GM03348 (cell line): ENCODE results near the gene GTPBP2.
"Not testable (repeated sequence)": the region's sequence is repeated elsewhere in the genome, so short reads cannot be mapped to it uniquely, and the experiment has no call there.

ENCODE experiments used
- DNase-seq: peaks from one replicate; pipeline ENCODE4 v3.0.0; 2012; ENCODE audit warnings: low spot score

GTPBP2 gene

DNA sequence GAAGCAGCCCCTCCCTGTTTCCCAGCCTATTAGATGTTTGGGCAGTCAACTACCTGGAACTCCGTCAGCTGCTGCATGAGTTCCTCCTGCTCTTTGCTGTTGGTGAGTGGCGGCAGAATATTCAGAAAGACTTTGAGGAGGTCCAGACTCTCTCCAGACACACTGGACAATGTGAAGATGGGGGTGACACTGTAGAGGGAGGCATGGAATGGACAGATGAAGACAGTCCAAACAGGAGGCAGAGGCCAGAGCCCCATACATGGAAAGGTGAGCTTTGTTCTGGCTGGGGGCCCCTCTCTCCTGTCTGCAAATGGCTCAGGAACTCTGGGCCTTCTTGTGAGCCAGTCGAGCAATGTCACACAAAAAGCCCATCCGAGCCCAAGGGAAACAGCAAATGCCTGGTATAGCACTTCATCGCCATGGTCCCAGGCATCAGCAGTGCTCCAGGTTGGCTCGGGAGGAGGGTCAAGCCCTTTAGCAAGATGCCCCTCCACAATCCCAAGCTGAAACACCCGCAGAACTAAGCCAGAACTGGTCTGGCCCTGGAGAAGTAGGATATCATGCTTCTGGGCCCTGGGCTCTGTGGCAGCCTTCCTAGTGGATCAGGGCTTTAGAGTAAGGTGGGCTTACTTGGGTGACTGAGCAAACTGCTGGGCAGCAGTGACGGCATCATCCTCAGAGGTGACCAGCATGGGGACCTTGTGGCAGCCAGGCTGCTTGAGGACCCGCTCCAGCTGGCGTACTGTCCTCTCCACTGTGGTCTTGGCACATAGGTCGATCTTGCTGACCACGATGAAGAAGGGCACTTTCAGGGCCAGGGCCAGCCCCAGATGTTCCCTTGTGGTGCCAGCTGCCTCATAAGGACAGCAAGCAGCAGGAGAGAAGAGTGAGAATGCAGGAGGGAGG is 4.9 kb downstream of the GTPBP2 start:
- DNase-seq: no peak

DNA sequence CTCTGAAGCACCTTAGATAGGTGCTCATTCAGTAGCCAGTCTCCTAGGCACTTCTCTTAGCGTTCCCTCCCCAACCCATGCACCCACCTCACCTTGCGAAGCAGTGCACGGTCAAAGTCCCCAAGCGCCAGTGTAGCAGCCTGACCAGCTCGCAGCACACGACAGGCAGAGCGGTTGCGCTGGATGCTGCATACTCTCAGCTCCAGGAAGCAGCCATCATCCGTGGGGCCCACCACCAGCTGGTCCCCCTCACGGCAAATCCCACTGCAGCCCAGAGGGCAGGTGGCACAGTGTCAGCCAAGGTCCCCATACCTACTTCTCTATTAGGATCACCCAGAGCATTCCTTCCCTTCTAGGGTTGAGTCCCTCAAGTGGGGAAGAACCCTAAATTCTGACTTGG is 6.5 kb downstream of the GTPBP2 start:
- DNase-seq: no peak

DNA sequence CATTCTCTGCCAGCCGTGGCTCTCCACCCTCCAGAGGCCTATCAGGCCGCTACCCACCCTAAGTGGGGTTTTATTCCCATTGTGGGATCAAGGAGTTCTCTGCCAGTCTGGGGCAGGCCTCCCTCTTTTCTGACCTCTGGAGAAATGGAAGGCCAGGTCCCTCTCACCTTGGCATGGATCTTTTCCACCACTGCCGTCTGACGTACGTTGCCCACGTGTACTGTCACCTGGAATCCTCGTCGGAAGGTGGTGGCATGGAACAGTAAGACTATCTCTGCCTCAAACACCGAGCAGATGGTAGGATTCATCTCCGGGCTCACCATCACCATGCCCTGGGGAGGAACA is 7.3 kb downstream of the GTPBP2 start:
- no peak for DNase-seq

DNA sequence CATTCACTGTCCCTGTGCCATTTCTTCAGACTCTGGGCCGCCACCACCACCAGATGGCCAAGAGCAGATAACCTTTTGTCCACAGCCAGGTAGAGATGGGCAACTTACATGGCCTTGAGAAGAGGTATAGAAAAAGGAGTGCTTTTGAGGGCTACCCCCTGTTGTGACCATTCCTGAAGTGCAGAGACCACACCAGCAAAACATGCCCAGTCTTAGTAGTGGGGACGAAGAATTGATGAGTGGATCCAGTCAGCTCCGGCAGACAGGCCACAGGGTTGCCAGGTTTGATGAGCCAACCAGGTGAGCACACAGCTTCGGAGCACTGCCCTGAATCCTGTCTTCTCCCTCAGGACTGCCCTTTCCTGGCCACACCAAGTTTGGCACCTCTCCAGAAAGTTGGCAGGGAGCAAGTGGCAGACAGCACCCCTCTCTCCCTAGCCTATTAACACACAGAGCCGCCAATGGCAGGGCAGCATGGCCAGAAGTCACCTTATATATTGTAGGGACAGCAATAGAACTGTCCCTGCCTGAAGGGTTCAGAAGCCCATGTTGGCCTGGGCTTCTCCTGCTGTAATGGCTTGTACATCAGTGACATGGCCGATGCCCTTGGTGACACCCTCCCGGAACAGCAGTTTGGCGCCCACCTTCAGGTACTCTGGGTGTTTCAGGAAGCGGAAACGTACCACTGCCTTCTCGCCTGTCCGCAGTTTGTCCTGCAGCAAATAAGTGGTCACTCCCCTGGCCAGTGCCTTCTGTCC is 7.8 kb downstream of the GTPBP2 start:
- no peak for DNase-seq

DNA sequence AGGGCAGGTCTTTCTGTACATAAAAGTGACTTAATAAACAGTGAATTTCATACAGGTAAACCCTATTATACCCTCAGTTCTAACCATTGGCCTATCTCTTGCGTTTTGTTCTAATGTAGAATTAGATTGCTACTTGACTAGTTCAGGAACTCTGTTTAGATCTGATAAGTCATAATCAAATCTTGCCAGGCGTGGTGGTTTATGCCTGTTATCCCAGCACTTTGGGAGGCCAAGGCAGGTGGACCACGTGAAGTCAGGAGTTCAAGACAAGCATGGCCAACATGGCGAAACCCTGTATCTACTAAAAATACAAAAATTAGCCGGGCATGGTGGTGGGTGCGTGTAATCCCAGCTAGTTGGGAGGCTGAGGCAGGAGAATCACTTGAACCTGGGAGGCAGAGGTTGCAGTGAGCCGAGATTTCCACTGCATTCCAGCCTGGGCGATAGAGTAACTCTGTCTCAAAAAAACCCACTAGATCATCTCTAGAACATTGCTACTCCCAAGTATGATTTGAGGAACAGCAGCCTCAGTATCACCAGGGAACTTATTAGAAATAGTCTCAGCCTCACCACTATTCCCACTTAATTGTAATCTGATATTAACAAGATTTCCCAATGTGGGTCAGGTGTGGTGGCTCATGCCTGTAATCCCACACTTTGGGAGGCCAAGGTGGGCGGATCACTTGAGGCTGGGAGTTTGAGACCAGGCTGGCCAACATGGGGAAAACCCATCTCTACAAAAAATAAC is 12.2 kb downstream of the GTPBP2 start:
- no peak for DNase-seq

DNA sequence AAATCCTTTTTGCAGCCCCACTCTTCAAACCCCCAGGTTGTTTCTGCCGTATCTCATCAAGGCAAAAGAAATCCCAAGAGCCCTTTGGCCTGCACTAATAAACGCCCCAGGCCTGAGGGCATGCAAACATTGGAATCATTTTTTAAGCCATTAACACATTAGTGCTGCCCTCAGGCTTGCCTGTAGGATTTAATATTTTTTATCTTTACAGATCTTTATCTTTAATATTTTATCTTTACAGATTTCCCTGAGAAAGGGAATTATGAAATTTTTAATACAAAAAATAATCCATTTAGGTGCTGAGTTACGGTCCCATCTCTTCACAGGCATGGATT is 14.7 kb downstream of the GTPBP2 start:
- no peak for DNase-seq

DNA sequence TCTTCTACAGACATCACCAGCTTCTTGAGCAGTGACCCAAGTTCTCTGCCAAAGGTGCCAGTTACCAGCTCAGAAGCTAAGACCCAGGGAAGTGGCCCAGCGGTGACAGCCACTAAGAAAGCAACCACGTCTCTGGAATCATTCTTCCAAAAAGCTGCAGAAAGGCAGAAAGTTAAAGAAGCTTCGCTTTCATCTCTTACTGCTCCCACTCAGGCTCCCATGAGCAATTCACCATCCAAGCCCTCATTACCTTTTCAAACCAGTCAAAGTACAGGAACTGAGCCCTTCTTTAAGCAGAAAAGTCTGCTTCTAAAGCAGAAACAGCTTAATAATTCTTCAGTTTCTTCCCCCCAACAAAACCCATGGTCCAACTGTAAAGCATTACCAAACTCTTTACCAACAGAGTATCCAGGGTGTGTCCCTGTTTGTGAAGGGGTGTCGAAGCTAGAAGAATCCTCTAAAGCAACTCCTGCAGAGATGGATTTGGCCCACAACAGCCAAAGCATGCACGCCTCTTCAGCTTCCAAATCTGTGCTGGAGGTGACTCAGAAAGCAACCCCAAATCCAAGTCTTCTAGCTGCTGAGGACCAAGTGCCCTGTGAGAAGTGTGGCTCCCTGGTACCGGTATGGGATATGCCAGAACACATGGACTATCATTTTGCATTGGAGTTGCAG is 15.2 kb downstream of the GTPBP2 start:
- no peak for DNase-seq

DNA sequence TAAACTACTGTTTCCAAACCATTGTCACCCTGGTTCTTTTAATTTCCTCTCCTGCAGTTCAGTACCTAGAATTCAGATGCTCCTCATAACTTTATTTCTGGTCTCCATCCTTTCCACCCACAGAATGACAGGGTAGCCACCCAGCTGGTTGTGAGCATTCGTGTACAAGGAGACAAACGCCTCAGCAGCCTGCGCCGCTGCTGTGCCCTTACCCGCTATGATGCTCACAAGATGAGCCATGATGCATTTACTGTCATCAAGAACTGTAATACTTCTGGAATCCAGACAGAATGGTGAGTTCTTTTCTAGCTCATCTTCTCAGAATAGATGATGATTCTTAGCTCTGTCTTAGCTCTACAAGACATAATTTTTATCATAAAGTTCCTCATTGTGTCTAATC is 18.6 kb downstream of the GTPBP2 start:
- DNase-seq: no peak

DNA sequence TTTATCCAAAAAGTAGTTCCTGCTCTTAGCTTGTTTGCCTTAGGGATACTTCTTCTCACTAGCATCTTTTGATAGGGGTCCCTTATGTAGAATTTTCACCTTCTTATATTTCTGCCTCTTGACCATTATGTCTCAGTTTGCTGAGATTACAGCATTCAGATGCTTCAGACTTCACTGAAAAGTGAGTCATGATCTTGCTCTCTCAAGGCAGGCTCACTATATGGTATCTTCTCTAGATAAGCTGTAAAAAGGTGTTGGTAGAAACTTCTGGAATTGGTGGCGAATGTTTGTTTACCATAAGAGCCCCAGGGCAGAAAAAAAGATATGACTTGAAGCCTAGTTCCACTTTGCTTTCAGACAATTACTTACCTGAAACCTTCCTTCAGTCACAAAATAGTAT is 19.7 kb downstream of the GTPBP2 start:
- DNase-seq: no peak

DNA sequence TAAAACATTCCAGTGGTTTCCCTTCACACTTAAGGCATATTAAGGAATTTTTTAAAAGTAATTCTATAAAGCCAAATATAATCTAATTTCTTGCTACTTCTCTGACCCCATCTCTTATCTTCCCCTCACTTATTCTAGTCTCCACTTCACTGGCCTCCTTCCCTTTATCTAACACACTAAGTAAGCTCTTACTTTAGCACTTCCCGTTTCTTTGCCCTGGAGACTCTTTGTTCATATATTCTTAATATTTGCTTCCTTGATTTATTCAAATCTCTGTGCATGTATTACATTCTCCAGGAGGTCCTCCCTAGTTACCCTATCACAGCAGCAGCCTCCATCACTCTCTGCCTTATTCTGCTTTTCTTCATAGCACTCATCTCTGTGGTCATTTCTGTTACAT is 20.3 kb downstream of the GTPBP2 start:
- no peak for DNase-seq

DNA sequence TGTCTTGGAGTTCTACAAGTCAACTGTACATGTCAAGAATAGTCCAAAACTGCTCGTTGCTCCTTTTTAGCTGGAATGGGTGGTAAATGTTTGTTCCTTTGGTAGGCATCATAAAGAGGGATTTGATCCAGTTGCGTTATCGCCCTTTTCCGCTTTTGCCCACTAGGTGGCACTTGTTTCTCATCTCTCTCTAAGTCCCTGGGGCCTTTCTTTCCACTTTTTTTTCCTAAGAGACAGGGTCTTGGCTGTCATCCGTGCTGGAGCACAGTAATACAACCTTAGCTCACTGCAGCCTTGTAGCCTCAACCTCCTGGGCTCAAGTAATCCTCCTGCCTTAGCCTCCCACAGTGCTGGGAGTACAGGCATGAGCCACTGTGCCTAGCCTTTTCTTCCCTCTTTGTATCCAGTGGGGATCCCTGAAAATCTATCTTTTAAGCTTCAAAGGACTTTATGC is 20.7 kb downstream of the GTPBP2 start:
- DNase-seq: peak; percentile 79

DNA sequence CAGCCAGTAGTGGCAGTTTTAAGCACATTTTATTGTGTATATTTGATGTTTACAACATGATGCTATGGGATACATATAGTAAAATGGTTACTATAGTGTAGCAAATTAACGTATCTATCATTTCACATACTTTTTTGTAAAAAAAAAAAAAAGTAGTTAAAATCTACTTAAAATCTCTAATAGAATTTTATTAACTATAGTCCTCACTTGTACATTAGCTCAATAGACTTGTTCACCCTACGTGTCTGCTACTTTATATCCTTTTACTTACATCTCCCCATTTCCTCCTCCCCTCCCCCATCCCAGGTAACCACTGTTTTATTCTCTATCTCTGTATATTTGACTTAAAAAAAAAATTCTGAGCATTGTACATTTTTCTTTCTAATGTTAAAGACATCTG is 23.0 kb downstream of the GTPBP2 start:
- DNase-seq: no peak

DNA sequence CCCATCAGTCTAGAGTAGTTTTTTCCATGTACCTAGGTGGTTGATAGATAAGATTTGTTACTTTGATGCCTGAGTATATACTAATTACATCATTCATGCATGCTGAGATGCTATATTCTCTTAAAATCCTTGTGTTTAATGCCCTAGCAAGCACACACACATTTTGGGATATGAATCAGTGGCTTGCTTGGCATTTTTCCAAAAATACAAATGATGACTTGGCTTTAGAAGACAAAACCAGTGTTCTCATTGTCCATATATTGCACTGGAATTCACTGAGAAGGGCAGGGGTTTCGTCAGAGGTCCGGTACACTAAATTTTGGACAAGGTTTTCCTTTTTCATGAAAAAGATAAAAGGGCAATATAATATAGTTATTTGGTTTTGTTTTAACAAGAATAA is 24.9 kb downstream of the GTPBP2 start:
- DNase-seq: peak; percentile 28

DNA sequence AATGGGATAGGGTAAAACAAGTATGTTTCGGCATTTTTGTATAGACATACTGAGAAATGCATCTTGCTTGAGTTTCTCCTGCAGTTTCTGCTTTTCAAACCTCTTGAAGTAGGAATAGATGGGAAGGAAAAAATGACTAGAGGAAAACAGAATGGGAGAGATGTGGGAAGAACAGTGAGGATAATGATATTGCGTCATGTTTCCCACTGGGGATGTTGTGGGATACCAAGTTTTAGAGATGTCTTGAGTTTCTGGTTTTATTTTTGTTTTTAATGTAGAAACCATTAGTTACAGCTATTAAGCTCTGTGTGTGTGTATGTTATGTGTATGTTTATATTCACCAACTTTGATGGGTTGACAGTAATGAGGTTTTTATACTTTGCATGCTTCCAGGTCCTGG is 28.5 kb downstream of the GTPBP2 start:
- no peak for DNase-seq

DNA sequence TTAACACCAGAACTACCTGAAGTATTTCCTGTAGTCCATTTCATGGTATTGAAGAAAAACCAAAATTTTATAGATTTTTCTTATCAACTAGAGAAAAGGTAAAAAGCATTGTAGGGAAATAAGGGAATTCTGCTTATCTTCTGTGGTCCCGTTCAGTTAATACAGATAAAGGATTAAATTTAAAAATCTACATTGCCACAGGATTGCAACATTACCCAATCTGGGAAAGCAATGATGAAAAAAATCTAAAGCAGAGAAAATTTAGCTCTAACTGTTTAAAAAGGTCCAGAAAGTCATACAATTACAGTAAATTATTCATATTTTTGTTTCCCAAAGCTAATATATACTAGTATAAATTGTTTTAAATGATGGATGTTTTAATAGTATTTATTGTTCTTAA is 35.1 kb downstream of the GTPBP2 start:
- DNase-seq: no peak

DNA sequence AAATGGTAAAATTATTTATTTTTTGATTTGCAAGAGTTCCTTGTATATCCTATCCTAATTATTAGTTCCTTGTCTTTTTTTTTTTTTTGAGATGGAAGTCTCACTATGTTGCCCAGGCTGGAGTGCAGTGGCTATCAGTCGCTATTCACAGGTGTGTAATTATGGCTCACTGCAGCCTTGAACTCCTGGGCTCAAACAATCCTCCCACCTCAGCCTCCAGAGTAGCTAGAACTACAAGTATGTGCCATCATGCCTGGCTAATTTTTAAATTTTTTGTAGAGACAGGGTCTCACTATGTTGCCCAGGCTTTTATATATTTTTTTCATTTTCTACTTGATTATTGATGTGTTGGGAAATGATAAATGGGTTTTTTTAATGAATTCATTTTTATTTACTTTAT is 39.5 kb downstream of the GTPBP2 start:
- not testable (repeated sequence) for DNase-seq

DNA sequence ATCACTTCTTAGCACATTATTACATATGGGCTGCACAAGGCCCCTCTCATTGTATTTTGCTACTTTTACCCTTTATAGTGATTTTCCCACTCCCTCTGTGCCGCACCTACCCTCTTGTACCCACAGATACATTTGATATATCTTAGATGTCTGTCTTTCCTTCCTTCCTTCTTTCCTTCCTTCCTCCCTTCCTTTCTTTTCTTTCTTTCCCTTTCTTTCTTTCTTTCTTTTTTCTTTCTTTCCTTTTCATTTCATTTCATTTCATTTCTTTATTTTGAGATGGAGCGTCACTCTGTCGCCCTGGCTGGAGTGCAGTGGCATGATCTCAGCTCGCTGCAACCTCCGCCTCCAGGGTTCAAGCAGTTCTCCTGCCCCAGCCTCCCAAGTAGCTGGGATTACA is 40.9 kb downstream of the GTPBP2 start:
- no peak for DNase-seq

DNA sequence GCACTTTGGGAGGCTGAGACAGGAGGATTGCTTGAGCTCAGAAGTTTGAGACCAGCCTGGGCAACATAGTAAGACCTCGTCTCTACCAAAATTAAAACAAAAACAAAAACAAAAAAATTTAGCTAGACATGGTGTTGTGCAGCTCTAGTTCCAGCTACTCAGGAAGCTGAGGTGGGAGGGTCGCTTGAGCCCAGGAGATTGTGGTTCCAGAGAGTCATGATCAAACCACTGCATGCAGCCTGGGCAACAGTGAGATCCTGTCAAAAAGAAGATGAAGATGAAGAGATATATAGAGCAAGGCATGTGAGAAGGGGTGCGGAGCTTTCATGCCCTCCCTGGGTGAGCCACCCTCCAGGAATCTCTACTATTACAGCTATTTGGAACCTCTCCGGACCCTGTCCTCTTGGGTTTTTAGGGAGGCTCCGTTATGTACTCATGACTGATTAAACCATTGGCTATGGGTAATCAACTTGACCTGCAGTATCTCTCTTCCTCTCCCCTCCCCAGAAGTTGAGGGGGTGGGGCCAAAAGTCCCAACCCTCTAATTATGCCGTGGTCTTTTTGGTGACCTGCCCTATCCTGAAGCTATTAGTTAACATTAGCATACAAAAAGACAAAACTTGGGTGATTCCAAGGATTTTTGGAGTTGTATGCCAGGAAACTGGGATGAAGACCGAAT is 44.0 kb downstream of the GTPBP2 start:
- DNase-seq: peak; percentile 36

DNA sequence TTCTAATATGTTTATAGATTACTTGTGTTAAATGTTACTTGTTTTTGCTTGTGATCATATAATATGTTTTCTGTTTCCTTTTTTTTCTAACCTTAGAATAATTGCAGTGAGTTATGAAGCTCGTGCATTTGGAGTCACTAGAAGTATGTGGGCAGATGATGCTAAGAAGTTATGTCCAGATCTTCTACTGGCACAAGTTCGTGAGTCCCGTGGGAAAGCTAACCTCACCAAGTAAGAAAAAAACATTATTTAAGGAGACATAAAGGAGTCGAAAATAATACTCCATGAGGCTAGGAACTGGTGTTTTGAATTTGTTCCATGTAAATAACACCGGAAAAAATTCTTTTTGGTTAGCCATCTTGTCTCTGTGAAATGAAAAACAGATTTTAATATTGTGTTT is 46.2 kb downstream of the GTPBP2 start:
- peak; percentile 23 for DNase-seq

DNA sequence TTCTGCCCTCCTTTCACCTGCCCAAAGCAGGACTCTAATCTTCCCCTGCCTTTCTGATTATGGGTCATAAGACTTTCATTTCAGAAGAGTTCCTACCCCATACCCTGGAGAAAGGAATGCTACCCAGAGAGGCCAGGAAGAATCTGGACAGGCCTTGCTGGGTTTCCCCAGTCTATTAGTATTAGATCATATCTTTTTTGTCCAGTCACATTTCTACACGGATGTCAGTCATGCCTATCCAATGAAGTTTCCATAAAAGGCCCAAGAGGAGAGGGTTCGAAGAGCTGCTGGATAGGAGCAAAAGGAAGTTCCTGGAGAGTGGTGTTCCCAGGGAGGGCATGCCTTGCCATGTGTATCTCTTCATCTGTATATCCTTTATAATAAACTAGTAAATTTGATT is 49.9 kb downstream of the GTPBP2 start:
- DNase-seq: no peak

DNA sequence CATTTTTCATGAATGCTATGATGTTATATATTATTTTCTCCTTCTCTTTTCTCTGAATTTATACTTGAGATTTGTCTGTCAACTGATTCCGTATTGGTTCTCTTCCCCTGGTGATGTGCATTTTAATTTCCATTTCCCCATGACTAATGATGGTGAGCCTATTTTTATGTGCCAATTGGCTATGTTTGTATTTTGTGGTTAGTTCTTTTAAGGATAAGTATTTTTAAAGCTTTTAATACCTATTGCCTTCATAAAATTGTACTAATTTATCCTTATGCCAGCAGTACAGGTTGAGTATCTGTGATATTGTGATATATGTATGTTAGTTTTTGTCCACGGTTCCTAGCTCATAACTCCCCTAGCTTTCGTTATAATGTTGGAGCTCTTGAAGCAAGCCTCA is 50.3 kb downstream of the GTPBP2 start:
- no peak for DNase-seq
